B cell (primary cell): ENCODE data around the gene TMEM219. TPM values are rescaled to one million over a fixed set of nuclear protein-coding genes. Genes with fewer than 3 reads are reported as not detected.

ENCODE experiments used
- ATAC-seq: fragments of 200-7000 bp; cut with Tn5 transposase; one replicate; pipeline ENCODE4 v1.10.0; 2021; ENCODE audit warnings: low read depth, mild to moderate bottlenecking, moderate number of reproducible peaks, moderate library complexity
- CTCF ChIA-PET: fragments of 350-600 bp; sonication (Branson Sonifier 250); formaldehyde crosslinking; loops from one replicate; lab custom pipeline; 2021; ENCODE audit warnings: antibody characterized with exemption, inconsistent platforms; lab: Charles Lee
- POLR2A ChIA-PET: fragments of 350-600 bp; sonication (Branson Sonifier 250); formaldehyde crosslinking; loops from one replicate; lab custom pipeline; 2021; ENCODE audit warnings: antibody characterized with exemption; lab: Charles Lee
- DNase-seq: peaks from one replicate; pipeline ENCODE4 v3.0.0; 2013
- H2AFZ ChIP-seq: 2 replicates; pipeline ENCODE4 v1.6.1; 2012; ENCODE audit warnings: mild to moderate bottlenecking, low read depth, low read length; ENCODE audit not compliant: insufficient read depth, poor library complexity, severe bottlenecking
- H3K27ac ChIP-seq, 2 donors: 1 replicate in 1 of 2; 2 replicates in 1 of 2; pipeline ENCODE4 v1.5.1; 2012 to 2013; ENCODE audit warnings: low read length in 2 of 2, mild to moderate bottlenecking in 2 of 2, moderate library complexity in 1 of 2
- H3K27me3 ChIP-seq, 4 experiments: fragments of 200-600 bp in 1 of 4; sonication (generic) in 1 of 4; replicated peaks in 1 of 4; 1 replicate in 2 of 4; 2 replicates in 2 of 4; pipeline versions ENCODE4 v1.6.1 to v1.7.0; 2013 to 2016; ENCODE audit warnings: low read length in 3 of 4, mild to moderate bottlenecking in 2 of 4, mixed read lengths in 1 of 4, moderate library complexity in 1 of 4; ENCODE audit not compliant: insufficient read depth in 4 of 4, control insufficient read depth in 3 of 4; ENCODE audit errors: control extremely low read depth in 1 of 4
- H3K36me3 ChIP-seq, 2 experiments: replicated peaks in 1 of 2; 1 replicate in 1 of 2; 2 replicates in 1 of 2; pipeline versions ENCODE4 v1.6.1 to v1.7.1; 2013; ENCODE audit warnings: low read length in 1 of 2; ENCODE audit not compliant: insufficient read depth in 2 of 2, control insufficient read depth in 1 of 2; ENCODE audit errors: control extremely low read depth in 1 of 2, extremely low read depth in 1 of 2
- H3K4me1 ChIP-seq, 2 donors: fragments of 200-600 bp in 1 of 2; sonication (generic) in 1 of 2; 1 replicate in 1 of 2; 2 replicates in 1 of 2; pipeline versions ENCODE4 v1.5.1 to v1.6.1; 2013 to 2017; ENCODE audit warnings: low read length in 2 of 2; ENCODE audit not compliant: control insufficient read depth in 2 of 2, insufficient read depth in 2 of 2
- H3K4me2 ChIP-seq: replicated peaks from 2 replicates; pipeline ENCODE3; 2012; ENCODE audit warnings: mild to moderate bottlenecking, low read depth, low read length; ENCODE audit not compliant: poor library complexity, severe bottlenecking
- H3K4me3 ChIP-seq, 5 experiments: fragments of 200-600 bp in 1 of 5; sonication (generic) in 1 of 5; 1 replicate in 3 of 5; 2 replicates in 2 of 5; pipeline versions ENCODE4 v1.5.1 to v1.7.0; 2011 to 2016; ENCODE audit warnings: low read length in 4 of 5, mild to moderate bottlenecking in 4 of 5, low read depth in 2 of 5, control low read depth in 1 of 5, moderate library complexity in 1 of 5; ENCODE audit not compliant: insufficient read depth in 1 of 5; ENCODE audit errors: control extremely low read depth in 1 of 5, extremely low read depth in 1 of 5
- H3K79me2 ChIP-seq: fragments of 200-600 bp; sonication (generic); one replicate; pipeline ENCODE4 v1.6.0; 2016; ENCODE audit warnings: low read length; ENCODE audit not compliant: control insufficient read depth, insufficient read depth
- H3K9ac ChIP-seq: fragments of 200-600 bp; sonication (generic); 2 replicates; pipeline ENCODE4 v1.6.1; 2017; ENCODE audit warnings: mild to moderate bottlenecking, low read length, moderate library complexity
- H3K9me3 ChIP-seq, 3 donors: one replicate each; pipeline versions ENCODE4 v1.6.1 to v1.7.1; 2013; ENCODE audit warnings: low read length in 2 of 3; ENCODE audit not compliant: control insufficient read depth in 2 of 3, insufficient read depth in 1 of 3; ENCODE audit errors: control extremely low read depth in 1 of 3
- H4K20me1 ChIP-seq: 2 replicates; pipeline ENCODE4 v1.6.0; 2012; ENCODE audit warnings: mild to moderate bottlenecking, low read length; ENCODE audit not compliant: insufficient read depth, control insufficient read depth, poor library complexity, severe bottlenecking
- H3K27ac Mint-ChIP-seq: one replicate; pipeline ENCODE4 v1.8.0; 2021; ENCODE audit warnings: mixed read lengths
- H3K27me3 Mint-ChIP-seq: one replicate; pipeline ENCODE4 v1.8.0; 2021; ENCODE audit warnings: mixed read lengths
- H3K4me1 Mint-ChIP-seq: one replicate; pipeline ENCODE4 v1.8.0; 2021; ENCODE audit warnings: mixed read lengths
- H3K4me3 Mint-ChIP-seq: one replicate; pipeline ENCODE4 v1.8.0; 2021; ENCODE audit warnings: mixed read lengths
- H3K9me3 Mint-ChIP-seq: one replicate; pipeline ENCODE4 v1.8.0; 2022; ENCODE audit warnings: mixed read lengths; ENCODE audit not compliant: insufficient read depth
- EZH2 ChIP-seq: IDR thresholded peaks from 2 replicates; pipeline ENCODE4 v1.6.1; 2012; ENCODE audit warnings: borderline replicate concordance, low read depth, mild to moderate bottlenecking, moderate library complexity, low read length; ENCODE audit not compliant: insufficient read depth, poor library complexity, severe bottlenecking
- WGBS: methylation state at CpG from one replicate; pipeline ENCODE4 v1.1.5; 2013; ENCODE audit warnings: missing lambda C conversion rate; ENCODE audit not compliant: insufficient coverage; 5-methylcytosine and 5-hydroxymethylcytosine counted together
- intact Hi-C: fragments of 100-400 bp; cut with micrococcal nuclease; formaldehyde crosslinking; loops from one replicate; pipeline ENCODE4 v1.10.0; 2022
- polyA plus RNA-seq: library from polyadenylated mRNA; depleted of rRNA; stranded (reverse); fragments of >200 nt; gene quantifications from 2 replicates; pipeline ENCODE4 v1.2.3, GENCODE V29; 2012
- total RNA-seq, 2 donors: library from RNA; stranded (reverse); fragments of 120-200 nt in 1 of 2; gene quantifications; 1 replicate in 1 of 2; 2 replicates in 1 of 2; pipeline versions ENCODE4 v1.2.3 to v1.2.4, GENCODE V29; 2013 to 2022
- TF ChIP-seq, protein P1 (sequence below): fragments of 200-600 bp; IDR thresholded peaks from one replicate; pipeline ENCODE4 v1.8.0; 2022; ENCODE audit warnings: antibody characterized with exemption, mild to moderate bottlenecking

The TMEM219 gene
- total and polyA plus RNA-seq, 2 donors (not counting 1 experiment from before 2014, with no cell fraction given): 66.6 to 103 TPM

- Histone ChIP-seq H3K27ac (no peak overlapping the region), H3K27me3 (no peaks in the 10 kb centered on the region), H3K9me3 (peaks cover 0 to 9% (median 0%) of the 10 kb centered on the region in 3 donors), H3K4me3 (no peak overlapping the region), H2AFZ (no peak overlapping the region), H3K9ac (no peak overlapping the region), H3K79me2 (no peaks in the 10 kb centered on the region), H4K20me1 (no peaks in the 10 kb centered on the region), H3K4me2 (no peak overlapping the region), H3K36me3 (no peaks in the 10 kb centered on the region), H3K4me1 (no peaks in the 10 kb centered on the region)
- Mint-ChIP-seq H3K4me3 (no peak overlapping the region), H3K9me3 (peaks cover 5% of the 10 kb centered on the region), H3K4me1 (no peaks in the 10 kb centered on the region), H3K27ac (no peak overlapping the region), H3K27me3 (peaks cover 10% of the 10 kb centered on the region)
- ATAC-seq (no peak), DNase-seq (no peak)
- 94% methylated on average over 8 of the region's 8 CpGs for WGBS
- no peak for TF ChIP-seq EZH2
- TF ChIP-seq, protein P1, sequence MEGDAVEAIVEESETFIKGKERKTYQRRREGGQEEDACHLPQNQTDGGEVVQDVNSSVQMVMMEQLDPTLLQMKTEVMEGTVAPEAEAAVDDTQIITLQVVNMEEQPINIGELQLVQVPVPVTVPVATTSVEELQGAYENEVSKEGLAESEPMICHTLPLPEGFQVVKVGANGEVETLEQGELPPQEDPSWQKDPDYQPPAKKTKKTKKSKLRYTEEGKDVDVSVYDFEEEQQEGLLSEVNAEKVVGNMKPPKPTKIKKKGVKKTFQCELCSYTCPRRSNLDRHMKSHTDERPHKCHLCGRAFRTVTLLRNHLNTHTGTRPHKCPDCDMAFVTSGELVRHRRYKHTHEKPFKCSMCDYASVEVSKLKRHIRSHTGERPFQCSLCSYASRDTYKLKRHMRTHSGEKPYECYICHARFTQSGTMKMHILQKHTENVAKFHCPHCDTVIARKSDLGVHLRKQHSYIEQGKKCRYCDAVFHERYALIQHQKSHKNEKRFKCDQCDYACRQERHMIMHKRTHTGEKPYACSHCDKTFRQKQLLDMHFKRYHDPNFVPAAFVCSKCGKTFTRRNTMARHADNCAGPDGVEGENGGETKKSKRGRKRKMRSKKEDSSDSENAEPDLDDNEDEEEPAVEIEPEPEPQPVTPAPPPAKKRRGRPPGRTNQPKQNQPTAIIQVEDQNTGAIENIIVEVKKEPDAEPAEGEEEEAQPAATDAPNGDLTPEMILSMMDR: no peak
- CTCF ChIA-PET: no interaction called here
- intact Hi-C loops: no loop called here
- POLR2A ChIA-PET: no interaction called here
Observed at GRCh38 chr16:29951625-29952365, 10.1 kb upstream of the TMEM219 start.

GRCh38 chr16:29958756-29959155, 3.1 kb upstream of the TMEM219 start:
- H3K9me3 Mint-ChIP-seq: no peaks in the 10 kb centered on the region
- no peaks in the 10 kb centered on the region for H3K9me3 ChIP-seq
- TF ChIP-seq EZH2: no peak
- TF ChIP-seq, protein P1: no peak
- no peaks in the 10 kb centered on the region for H4K20me1 ChIP-seq
- H3K27me3 Mint-ChIP-seq: no peaks in the 10 kb centered on the region
- ChIA-PET CTCF (interaction anchor here (1.5 kb wide), 1 partner anchor 15 kb away, joined by 3 read pairs; no protein-coding TSS in a partner anchor), POLR2A (no interaction called here)
- H3K9ac ChIP-seq: no peak overlapping the region
- no peak overlapping the region for H3K4me3 ChIP-seq
- no peak overlapping the region for H3K27ac Mint-ChIP-seq
- peaks cover 17% of the 10 kb centered on the region for H3K4me1 Mint-ChIP-seq
- no peak overlapping the region for H3K27ac ChIP-seq
- H3K79me2 ChIP-seq: peaks cover 6% of the 10 kb centered on the region
- H3K4me1 ChIP-seq: peaks cover 13 to 19% of the 10 kb centered on the region in 2 donors
- no peak for DNase-seq
- no peaks in the 10 kb centered on the region for H3K36me3 ChIP-seq
- intact Hi-C loops: no loop called here
- no peak overlapping the region for H2AFZ ChIP-seq
- no peaks in the 10 kb centered on the region for H3K27me3 ChIP-seq
- no peak overlapping the region for H3K4me2 ChIP-seq
- WGBS: 100% methylated on average over 3 of the region's 5 CpGs
- no peak for ATAC-seq
- no peak overlapping the region for H3K4me3 Mint-ChIP-seq
